ENCODE data around the gene RTL1.

Gene RTL1

DNA sequence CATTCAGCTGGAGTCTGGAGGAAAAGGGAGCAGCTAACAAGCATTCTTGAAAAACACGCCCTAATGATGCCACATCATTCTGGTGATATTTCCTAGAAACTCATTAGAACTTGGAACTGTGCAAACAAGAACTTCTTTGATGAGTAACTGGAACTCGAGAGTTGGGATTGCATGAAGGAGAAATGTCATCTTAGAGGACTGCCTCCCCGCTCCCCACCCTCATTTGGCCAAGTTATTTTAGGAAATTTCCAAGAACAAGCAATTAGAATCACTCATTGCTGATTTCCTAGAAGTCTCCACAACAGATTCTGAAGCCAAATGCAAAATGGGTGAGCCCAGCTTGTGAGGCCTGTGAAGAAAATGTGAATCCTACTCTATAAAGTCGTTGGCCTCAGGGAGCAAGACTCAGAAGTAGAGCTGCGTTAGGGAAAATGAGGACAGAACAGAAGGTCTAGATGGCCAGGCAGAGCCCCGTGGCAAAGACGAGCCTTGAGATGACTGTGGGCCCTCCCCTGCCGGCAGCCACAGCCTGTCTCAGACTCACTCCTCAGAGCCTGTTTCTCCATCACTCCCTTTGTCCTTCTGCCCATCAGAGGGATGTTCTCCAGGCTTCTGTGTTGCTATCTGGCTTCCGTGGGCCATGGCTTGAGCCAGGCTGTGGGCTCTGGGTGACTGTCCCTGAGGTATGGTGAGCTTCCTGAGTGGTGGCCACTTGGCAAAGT lies 38.4 kb downstream of the RTL1 start:
- Histone ChIP-seq H3K4me3 (no peak overlapping the region), H3K4me1 (peaks cover 0 to 8% (median 0%) of the 10 kb centered on the region in 10 experiments; a peak in 1 of 20 replicates), H3K4me2 (no peak overlapping the region), H3K27me3 (no peaks in the 10 kb centered on the region), H4K20me1 (no peaks in the 10 kb centered on the region), H3K9me3 (replicated peaks in 1 of 11) (peaks cover 0 to 13% (median 8%) of the 10 kb centered on the region in 11 experiments; a peak in 8 of 22 replicates), H3K36me3 (no peaks in the 10 kb centered on the region), H3K27ac (no peak overlapping the region), H3K9ac (no peak overlapping the region)
- TF ChIP-seq Cebpa-rat (IDR thresholded peaks at IDR 0.05): no peak

DNA sequence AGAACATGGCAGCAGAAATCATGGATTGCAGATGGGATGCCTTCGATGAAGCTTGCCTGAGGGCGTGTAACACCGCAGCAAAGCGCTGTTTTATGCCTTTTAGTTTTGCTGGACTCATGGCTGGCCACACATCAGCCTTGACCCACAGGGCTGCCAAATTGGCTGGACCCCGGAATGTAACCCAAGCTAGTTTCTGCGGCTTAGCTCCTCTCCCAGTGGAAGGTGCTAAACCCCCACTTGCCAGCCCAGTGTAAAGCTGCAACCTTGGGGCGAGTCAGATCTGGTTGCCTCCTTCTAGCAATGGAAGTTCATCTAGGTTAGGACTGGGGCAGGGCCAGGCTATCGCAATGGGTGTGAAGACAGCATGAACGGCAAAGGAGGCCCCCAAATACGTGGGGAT lies 39.3 kb downstream of the RTL1 start:
- Histone ChIP-seq H3K9ac (no peak overlapping the region), H3K27me3 (no peaks in the 10 kb centered on the region), H3K4me3 (no peak overlapping the region), H3K27ac (no peak overlapping the region), H3K4me2 (no peak overlapping the region), H3K9me3 (replicated peaks in 1 of 11) (peaks cover 0 to 13% (median 8%) of the 10 kb centered on the region in 11 experiments; a peak in 8 of 22 replicates), H4K20me1 (no peaks in the 10 kb centered on the region), H3K4me1 (peaks cover 0 to 8% (median 0%) of the 10 kb centered on the region in 10 experiments; a peak in 1 of 20 replicates), H3K36me3 (no peaks in the 10 kb centered on the region)
- no peak for TF ChIP-seq Cebpa-rat (IDR thresholded peaks at IDR 0.05)

DNA sequence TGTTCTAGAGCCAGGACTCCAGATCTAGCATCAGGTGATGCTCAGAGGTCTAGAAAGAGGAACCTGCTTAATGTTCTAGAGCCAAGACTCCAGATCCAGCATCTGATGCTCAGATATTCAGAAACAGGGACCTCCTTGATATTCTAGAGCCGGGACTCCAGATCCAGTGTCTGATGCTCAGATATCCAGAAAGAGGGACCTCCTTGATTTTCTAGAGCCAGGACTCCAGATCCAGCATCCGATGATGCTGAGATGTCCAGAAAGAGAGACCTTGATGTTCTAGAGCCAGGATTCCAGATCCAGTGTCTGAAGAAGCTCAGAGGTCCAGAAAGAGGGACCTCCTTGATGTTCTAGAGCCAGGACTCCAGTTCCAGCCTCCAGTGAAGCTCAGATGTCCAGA lies 40.7 kb downstream of the RTL1 start:
- peaks cover 0 to 13% (median 8%) of the 10 kb centered on the region in 11 experiments; a peak in 8 of 22 replicates for H3K9me3 ChIP-seq (replicated peaks in 1 of 11)
- no peaks in the 10 kb centered on the region for H4K20me1 ChIP-seq
- H3K27me3 ChIP-seq: no peaks in the 10 kb centered on the region
- H3K4me3 ChIP-seq: no peak overlapping the region
- no peak overlapping the region for H3K9ac ChIP-seq
- no peak overlapping the region for H3K4me2 ChIP-seq
- H3K27ac ChIP-seq: no peak overlapping the region
- peaks cover 0 to 17% (median 4%) of the 10 kb centered on the region in 10 experiments; a peak in 12 of 20 replicates for H3K4me1 ChIP-seq
- no peaks in the 10 kb centered on the region for H3K36me3 ChIP-seq
- TF ChIP-seq Cebpa-rat (IDR thresholded peaks at IDR 0.05): no peak

DNA sequence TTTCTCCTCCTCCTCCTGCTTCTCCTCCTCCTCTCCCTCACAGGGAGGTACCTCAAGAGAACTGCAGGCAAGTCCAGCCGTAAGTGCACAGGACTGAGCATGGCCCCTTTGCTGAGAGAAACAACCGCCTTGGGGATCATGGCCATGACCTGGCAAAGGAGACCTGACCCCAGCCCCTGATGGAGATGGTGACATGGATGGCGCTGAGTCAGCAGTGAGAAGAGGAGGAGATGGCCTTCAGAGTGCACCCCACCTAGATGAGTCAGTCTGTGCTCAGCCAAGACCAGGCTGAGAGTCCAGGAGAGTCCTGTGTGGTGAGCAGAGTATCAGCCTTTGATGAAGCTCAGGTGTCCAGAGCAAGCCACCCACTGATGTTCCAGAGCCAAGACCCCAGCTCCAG lies 41.2 kb downstream of the RTL1 start:
- no peak for TF ChIP-seq Cebpa-rat (IDR thresholded peaks at IDR 0.05)
- H3K4me2 ChIP-seq: no peak overlapping the region
- no peaks in the 10 kb centered on the region for H4K20me1 ChIP-seq
- H3K9me3 ChIP-seq (replicated peaks in 1 of 11): peaks cover 0 to 13% (median 8%) of the 10 kb centered on the region in 11 experiments; a peak in 8 of 22 replicates
- no peak overlapping the region for H3K4me3 ChIP-seq
- peaks cover 0 to 22% (median 10%) of the 10 kb centered on the region in 10 experiments; a peak in 12 of 20 replicates for H3K4me1 ChIP-seq
- H3K36me3 ChIP-seq: no peaks in the 10 kb centered on the region
- no peak overlapping the region for H3K27ac ChIP-seq
- H3K9ac ChIP-seq: no peak overlapping the region
- no peaks in the 10 kb centered on the region for H3K27me3 ChIP-seq

DNA sequence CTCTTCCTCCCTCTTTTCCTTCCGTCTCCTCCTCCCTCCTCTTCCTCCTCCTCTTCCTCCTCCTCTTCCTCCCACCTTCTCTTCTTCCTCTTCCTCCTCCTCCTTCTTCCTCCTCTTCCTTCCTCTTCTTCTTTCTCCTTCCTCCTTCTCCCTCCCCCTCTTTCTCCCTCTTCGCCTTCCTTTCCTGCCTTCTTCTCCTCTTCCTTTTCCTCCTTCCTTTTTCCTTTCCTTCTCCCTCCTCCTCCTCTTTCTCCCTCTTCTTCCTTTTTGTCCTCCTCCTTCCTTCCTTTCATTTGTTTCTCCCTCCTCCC lies 41.6 kb downstream of the RTL1 start:
- Histone ChIP-seq H3K4me2 (no peak overlapping the region), H3K4me3 (no peak overlapping the region), H4K20me1 (no peaks in the 10 kb centered on the region), H3K9me3 (replicated peaks in 1 of 11) (peaks cover 0 to 13% (median 8%) of the 10 kb centered on the region in 11 experiments; a peak in 8 of 22 replicates), H3K4me1 (peaks cover 0 to 26% (median 13%) of the 10 kb centered on the region in 10 experiments; a peak in 12 of 20 replicates), H3K27ac (no peak overlapping the region), H3K36me3 (no peaks in the 10 kb centered on the region), H3K27me3 (no peaks in the 10 kb centered on the region), H3K9ac (no peak overlapping the region)
- no peak for TF ChIP-seq Cebpa-rat (IDR thresholded peaks at IDR 0.05)

DNA sequence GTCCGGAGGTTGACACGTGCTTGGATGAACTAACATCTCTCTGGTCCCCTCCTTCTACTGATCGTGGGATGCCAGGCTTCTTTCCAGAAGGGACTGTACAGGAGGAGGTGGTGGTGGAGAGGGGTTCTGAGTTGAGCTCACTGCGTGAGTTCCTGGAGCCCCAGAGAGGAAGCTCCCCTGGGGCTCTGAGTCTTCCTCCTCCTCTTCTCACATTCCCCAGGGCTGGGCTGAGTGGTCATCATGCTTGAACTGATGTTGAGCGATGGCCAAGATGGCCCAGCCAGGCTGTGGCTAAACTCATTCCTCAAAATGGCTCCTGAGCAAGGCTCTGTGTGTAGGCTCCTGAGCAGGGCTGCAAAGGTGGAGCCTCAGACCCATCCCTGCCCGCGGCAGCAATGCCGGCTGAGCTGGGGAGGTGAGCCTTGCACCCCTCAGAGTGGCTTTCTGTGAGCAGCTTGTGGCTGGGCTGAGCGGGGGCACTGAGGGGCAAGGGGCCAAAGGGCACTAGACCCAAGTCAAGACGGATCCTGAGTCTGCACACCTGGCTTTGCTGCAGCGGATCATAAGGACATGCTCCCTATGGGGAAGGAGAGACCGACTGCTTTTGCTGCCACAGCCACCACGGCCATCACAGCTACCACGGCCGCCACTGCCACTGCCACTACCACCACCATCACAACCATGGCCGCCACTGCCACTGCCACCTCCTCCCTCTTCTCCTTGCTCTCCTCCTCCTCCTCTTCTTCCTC lies 42.2 kb downstream of the RTL1 start:
- Histone ChIP-seq H3K4me3 (no peak overlapping the region), H4K20me1 (no peaks in the 10 kb centered on the region), H3K36me3 (no peaks in the 10 kb centered on the region), H3K27me3 (no peaks in the 10 kb centered on the region), H3K4me2 (peak overlapping the region in 1 of 11 experiments; percentile 18; a peak in 2 of 22 replicates), H3K9me3 (replicated peaks in 1 of 11) (peaks cover 0 to 13% (median 8%) of the 10 kb centered on the region in 11 experiments; a peak in 8 of 22 replicates), H3K27ac (no peak overlapping the region), H3K9ac (no peak overlapping the region), H3K4me1 (peaks cover 0 to 31% (median 18%) of the 10 kb centered on the region in 10 experiments; a peak in 12 of 20 replicates)
- no peak for TF ChIP-seq Cebpa-rat (IDR thresholded peaks at IDR 0.05)

DNA sequence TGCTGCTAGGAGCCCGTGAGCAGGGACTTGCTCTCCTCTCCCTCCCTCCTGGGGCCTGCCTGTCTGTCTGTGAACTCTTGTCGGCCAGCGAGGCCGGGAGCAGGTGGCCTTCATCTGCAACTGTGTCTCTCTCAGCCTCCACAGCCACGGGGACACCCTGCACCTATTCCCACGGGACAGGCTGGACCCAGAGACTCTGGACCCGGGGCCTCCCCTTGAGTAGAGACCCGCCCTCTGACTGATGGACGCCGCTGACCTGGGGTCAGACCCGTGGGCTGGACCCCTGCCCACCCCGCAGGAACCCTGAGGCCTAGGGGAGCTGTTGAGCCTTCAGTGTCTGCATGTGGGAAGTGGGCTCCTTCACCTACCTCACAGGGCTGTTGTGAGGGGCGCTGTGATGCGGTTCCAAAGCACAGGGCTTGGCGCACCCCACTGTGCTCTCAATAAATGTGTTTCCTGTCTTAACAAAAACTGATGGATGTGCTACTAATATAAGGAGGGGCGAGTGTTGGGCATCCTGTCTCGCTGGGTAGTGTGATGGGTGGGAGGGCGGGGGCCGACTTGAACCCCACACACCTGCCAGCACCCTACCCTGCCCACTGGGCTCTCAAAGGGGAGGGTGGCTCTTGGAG lies 42.9 kb downstream of the RTL1 start:
- Histone ChIP-seq H4K20me1 (no peaks in the 10 kb centered on the region), H3K9me3 (replicated peaks in 1 of 11) (peaks cover 0 to 13% (median 8%) of the 10 kb centered on the region in 11 experiments; a peak in 8 of 22 replicates), H3K27me3 (no peaks in the 10 kb centered on the region), H3K9ac (no peak overlapping the region), H3K4me3 (no peak overlapping the region), H3K36me3 (no peaks in the 10 kb centered on the region), H3K27ac (no peak overlapping the region), H3K4me1 (peaks cover 0 to 38% (median 18%) of the 10 kb centered on the region in 10 experiments; a peak in 12 of 20 replicates), H3K4me2 (no peak overlapping the region)
- TF ChIP-seq Cebpa-rat (IDR thresholded peaks at IDR 0.05): no peak

DNA sequence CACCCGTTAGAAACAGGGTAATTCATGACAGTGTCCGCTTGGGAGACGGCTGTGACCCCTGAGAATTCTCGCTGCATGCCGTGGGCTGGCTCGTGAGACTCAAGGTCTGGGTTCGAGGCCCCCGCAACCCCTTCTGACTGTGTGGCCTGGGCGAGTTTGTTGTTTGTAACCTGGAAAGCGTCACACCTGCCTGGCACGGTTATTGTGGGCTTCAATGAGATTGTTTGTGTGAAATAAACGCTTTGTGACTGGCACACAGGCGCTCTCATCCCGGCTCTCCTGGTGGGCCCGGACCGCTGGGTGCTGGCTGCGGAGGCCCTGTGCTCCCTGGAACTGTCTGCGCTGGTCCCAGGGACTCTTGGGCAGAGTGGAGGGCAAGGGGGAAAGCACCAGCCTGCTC lies 43.7 kb downstream of the RTL1 start:
- Histone ChIP-seq H3K4me3 (no peak overlapping the region), H3K9me3 (replicated peaks in 1 of 11) (peaks cover 0 to 13% (median 8%) of the 10 kb centered on the region in 11 experiments; a peak in 8 of 22 replicates), H3K4me2 (no peak overlapping the region), H3K36me3 (no peaks in the 10 kb centered on the region), H3K9ac (no peak overlapping the region), H3K27ac (no peak overlapping the region), H3K4me1 (peaks cover 0 to 39% (median 18%) of the 10 kb centered on the region in 10 experiments; a peak in 12 of 20 replicates), H4K20me1 (no peaks in the 10 kb centered on the region), H3K27me3 (no peaks in the 10 kb centered on the region)
- no peak for TF ChIP-seq Cebpa-rat (IDR thresholded peaks at IDR 0.05)

DNA sequence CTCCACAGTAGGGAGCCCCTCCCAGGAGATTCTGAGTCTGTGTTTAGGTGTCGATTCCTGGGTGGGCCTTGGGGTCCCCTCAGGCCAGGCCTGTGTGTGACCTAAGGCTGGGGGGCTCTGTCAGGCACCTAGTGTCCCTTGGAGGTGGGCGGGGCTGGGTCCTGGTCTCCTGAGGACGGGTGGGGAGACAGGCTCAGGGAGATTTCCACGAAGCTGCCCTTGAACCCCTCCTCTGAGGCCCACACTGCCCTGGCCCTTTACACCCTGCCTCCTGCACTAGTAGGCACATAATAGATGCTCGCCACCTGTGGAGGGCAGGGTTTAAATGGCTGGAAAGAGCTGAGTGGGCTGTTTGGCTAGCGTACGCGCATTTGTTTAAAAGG lies 44.7 kb downstream of the RTL1 start:
- no peaks in the 10 kb centered on the region for H3K36me3 ChIP-seq
- H3K4me3 ChIP-seq: no peak overlapping the region
- no peaks in the 10 kb centered on the region for H3K27me3 ChIP-seq
- H4K20me1 ChIP-seq: no peaks in the 10 kb centered on the region
- H3K9ac ChIP-seq: no peak overlapping the region
- H3K4me2 ChIP-seq: peak overlapping the region in 2 of 11 experiments; percentile 28 to 72; a peak in 4 of 22 replicates
- peaks cover 0 to 13% (median 8%) of the 10 kb centered on the region in 11 experiments; a peak in 8 of 22 replicates for H3K9me3 ChIP-seq (replicated peaks in 1 of 11)
- no peak for TF ChIP-seq Cebpa-rat (IDR thresholded peaks at IDR 0.05)
- no peak overlapping the region for H3K27ac ChIP-seq
- peaks cover 0 to 39% (median 18%) of the 10 kb centered on the region in 10 experiments; a peak in 12 of 20 replicates for H3K4me1 ChIP-seq

Data from BLaER1 treated with 17β-estradiol and CSF1 and Interleukin-3, amounts not matched to agents 10 nM and 100 nM (cell line).